ENCODE results near the gene NBEAL1.
"Not testable (repeated sequence)": the region's sequence is repeated elsewhere in the genome, so short reads cannot be mapped to it uniquely, and the experiment has no call there.

The NBEAL1 gene

DNA sequence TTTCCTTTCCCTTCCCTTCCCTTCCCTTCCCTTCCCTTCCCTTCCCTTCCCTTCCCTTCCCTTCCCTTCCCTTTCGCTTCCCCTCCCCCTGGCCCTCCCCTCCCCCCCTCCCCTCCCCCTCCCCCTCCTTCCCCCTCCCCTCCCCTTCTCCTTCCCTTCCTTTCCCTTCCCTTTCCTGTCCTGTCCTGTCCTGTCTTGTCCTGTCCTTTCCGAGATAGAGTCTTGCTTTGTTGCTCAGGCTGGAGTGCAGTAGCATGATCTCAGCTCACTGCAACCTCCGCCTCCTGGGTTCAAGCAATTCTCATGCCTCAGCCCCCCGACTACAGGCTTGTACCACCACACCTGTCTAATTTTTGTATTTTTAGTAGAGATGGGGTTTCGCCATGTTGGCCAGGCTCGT, 24.5 kb downstream of the NBEAL1 start:
- DNase-seq (ENCODE audit: low spot score): not testable (repeated sequence)

DNA sequence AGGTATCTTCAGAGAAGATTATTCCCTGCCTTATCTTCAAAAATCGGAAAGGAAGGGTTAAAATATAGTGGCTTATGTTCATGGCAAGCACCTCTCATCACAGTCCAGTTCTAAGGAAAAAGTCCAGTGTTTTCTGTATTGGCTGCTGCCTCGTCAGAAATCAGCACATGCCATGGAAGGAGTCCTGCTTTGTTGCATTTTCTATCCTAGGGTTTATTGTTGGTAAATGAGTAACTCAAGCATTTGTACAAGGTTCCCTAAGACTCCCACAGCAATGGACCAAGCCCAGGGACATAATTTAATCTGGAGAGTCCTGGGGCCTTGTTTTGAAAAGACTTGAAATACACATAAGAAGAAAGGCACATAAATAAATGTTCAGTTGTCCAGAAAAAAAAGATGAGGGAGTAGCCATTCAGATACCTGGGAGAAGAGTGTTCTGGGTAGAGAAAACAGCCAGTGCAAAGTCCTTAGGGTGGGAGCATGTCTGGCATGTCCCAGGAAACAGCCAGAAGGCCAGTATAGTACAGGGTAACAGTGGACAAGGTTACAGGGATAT, 26.4 kb downstream of the NBEAL1 start:
- no peak for DNase-seq (ENCODE audit: low spot score)

DNA sequence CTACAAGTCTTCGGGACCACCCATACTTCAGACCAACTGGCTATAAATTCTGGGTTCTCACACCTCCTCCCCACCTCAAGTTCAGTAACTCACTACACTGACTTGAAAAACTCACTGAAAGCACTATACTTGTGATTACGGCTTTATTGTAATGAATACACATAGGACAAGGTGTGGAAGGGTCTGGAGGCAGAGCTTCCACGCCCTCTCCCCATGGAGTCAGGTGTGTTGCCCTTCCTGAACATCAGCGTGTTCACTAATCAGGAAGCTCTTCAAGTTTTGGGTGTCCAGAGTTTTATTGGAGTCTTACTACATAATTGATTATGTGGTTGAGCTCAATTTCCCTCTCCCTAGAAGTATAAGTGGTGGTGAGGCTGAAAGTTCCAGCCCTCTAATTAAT, 27.5 kb downstream of the NBEAL1 start:
- no peak for DNase-seq (ENCODE audit: low spot score)

DNA sequence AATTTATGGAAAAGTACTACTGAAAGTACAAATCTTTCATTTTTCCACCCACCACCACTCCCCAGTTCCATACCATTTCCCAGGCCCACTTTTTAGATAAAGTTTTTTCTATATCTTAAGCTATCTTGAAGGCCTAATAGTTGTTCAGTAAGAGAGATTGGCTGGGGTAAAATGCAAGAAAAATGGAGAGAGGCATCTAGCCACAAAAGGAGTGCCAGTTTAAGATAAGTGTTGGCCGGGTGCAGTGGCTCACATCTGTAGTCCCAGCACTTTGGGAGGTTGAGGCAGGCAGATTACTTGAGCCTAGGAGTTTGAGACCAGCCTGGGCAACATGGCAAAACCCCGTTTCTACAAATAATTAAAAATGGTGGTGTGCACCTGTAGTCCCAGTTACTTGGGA, 28.6 kb downstream of the NBEAL1 start:
- no peak for DNase-seq (ENCODE audit: low spot score)

DNA sequence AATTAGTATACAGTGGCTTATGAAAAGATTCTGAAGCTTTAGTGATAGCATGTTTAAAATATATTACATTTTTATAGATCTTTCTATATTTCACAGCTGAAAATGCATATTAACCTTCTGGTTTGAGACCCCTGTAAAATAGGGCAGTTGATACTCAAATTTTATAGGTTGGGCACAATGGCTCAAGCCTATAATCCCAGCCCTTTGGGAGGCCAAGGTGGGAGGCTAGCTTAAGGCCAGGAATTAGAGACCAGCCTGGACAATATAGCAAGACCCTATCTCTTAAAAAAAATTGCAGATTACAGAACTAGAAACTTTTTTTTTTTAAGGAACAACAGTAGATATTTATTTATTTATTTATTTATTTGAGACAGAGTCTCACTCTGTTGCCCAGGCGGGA, 31.2 kb downstream of the NBEAL1 start:
- DNase-seq (ENCODE audit: low spot score): no peak

DNA sequence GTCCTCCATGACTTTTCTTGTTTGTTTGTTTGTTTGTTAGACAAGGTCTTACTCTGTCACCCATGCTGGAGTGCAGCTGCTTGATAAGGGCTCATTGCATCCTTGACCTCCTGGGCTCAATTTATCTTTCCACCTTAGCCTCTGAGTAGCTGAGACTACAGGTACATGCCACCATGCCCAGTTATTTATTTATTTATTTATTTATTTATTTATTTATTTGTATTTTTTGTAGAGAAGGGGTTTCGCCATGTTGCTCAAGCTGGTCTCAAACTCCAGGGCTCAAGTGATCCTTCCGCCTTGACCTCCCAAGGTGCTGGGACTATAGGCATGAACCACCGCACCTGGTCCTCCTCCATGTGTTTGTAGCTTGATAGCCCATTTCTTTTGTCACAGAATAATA, 37.9 kb downstream of the NBEAL1 start:
- DNase-seq (ENCODE audit: low spot score): no peak

DNA sequence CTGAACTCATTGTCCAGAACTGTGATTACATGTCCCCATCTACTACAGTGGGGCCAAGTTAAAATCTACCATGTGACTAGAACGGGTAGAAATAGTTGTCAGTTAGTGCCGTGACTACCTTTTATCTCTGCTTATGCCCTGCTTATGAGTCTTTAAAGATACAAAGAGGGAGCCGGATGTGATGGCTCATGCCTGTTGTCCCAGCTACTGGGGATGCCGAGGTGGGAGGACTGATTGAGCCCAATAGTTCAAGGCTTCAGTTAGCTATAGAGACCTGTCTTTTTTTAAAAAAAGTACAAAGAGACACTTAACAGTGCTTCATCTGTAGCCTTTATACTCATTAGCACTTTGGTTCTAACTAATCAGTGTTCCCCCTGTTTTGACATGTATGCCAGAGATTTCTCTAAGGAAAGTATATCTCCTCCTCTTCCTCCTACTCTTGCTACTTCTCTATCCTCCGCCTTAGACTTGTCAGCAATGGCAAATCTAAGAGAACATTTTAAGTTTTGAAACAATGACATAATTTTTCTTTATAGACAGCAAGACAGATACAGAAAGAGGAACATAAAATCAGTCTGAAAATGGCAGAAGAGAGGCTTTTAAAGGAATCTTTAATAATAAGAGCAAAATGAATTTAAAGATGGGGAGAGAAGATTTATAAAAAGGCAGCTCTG, 45.0 kb downstream of the NBEAL1 start:
- no peak for DNase-seq (ENCODE audit: low spot score)

DNA sequence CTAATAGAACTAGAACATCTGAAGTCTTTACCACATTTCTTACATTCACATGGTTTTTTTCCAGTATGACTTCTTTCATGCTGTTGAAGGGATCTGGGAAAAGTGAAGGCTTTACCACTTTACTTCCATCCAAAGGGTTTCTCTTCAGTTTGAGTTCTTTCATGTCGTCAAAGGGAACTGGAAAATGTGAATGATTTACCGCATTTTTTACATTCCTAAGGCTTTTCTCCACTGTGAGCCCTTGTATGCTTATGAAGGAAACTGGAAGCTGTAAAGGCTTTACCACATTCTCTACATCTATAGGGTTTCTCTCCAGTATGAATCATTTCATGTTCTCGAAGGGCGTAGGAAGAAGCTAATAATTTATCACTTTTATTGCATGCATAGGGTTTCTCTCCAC, 46.7 kb downstream of the NBEAL1 start:
- no peak for DNase-seq (ENCODE audit: low spot score)

DNA sequence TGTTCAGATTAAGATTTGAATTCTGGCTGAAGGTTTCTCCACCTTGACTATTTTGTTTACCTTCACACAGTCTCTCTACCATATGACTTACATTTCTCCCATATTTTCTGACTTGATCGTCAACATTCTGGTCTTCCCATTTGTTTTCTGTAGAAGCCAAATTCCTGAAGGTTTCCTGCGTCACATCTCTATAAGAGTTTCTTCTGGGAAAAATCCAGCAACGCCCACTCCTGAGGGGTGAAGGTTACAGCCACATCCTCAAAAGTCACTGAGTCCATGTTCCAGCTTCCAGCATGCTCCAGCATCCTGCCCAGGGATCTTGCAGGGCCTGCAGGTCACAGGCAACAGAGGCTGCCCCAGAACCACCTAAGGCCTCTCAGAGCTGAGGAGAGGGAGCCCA, 47.5 kb downstream of the NBEAL1 start:
- DNase-seq (ENCODE audit: low spot score): no peak

DNA sequence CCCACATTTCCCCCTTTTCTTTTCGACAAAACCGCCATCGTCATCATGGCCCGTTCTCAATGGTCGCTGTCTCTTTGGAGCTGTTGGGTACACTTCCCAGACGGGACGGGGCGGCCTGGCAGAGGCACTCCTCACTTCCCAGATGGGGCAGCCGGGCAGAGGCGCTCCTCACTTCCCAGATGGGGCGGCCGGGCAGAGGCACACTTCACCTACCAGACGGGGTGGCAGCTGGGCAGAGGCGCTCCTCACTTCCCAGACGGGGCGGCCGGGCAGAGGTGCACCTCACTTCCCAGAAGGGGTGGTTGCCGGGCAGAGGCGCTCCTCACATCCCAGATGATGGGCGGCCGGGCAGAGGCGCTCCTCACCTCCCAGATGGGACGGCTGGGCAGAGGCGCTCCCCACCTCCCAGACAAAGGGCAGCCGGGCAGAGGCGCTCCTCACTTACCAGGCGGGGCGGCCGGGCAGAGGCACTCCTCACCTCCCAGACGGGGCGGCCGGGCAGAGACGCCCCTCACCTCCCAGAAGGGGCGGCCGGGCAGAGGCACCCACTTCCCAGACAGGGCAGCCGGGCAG, 51.9 kb downstream of the NBEAL1 start:
- not testable (repeated sequence) for DNase-seq (ENCODE audit: low spot score)

DNA sequence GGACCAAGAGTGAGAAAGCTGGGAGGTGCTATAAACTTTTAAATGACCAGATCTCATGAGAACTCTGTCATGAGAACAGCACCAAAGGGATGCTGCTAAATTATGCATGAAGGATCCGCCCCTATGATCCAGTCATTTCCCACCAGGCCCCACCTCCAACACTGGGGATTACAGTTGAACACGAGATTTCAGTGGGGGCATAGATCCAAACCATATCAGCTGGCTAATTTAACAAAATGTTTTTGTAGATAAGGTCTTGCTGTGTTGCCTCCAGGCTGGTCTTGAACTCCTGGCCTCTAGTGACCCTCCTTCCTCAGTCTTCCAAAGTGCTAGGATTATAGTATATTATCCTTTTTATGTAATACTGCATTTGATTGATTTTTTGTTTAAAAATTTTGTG, 56.0 kb downstream of the NBEAL1 start:
- no peak for DNase-seq (ENCODE audit: low spot score)

DNA sequence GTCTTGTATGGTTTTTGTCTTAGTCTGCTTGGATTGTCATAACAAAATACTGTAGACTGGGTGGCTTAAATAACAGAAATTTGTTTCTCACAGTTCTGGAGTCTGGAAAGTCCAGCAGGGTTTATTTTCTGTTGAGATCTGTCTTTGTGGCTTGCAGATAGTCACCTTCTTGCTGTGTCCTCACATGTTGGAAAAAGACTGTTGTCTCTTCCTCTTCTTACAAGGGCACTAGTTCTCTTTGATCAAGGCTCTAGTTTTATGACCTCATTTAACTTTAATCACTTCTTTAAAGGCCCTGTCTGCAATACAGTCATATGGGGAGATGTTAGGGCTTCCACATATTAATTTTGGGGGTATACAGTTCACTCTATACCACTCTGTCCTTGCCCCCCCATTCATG, 56.5 kb downstream of the NBEAL1 start:
- no peak for DNase-seq (ENCODE audit: low spot score)

DNA sequence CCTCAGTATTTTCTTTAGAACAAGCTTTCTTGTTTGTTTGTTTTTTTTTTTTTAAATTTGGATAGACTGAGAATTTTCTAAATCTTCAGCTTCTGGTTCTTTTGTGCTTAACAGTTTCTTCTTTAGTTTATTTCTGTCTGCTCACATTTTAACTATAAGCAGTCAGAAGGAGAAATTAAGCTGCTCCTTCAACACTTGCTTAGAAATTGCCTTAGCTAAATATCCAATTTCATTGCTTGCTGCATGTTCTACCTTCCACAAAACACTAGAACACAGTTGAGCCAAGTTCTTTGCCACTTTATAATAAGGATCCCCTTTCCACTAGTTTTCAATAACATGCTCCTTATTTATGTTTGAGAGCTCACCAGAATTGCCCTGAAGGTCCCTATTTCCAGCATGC, 57.7 kb downstream of the NBEAL1 start:
- no peak for DNase-seq (ENCODE audit: low spot score)

DNA sequence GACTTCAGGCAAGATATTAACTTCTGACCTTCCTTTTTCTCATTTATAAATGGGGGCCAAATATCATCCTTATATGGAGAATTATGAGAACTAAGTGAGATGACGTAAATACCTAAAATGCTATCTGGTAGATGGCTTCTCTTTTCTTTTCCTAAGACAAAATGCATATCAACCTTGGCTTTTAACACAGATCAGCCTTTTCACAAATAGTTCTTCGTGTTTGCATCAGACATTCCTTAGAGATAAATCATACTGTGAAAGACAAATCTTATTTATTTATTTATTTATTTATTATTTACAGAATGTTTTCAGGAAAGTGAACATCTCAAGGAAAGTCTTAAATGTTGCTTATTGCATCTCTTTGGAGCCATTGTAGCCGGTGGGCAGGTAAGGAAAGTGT, 62.8 kb downstream of the NBEAL1 start:
- no peak for DNase-seq (ENCODE audit: low spot score)

DNA sequence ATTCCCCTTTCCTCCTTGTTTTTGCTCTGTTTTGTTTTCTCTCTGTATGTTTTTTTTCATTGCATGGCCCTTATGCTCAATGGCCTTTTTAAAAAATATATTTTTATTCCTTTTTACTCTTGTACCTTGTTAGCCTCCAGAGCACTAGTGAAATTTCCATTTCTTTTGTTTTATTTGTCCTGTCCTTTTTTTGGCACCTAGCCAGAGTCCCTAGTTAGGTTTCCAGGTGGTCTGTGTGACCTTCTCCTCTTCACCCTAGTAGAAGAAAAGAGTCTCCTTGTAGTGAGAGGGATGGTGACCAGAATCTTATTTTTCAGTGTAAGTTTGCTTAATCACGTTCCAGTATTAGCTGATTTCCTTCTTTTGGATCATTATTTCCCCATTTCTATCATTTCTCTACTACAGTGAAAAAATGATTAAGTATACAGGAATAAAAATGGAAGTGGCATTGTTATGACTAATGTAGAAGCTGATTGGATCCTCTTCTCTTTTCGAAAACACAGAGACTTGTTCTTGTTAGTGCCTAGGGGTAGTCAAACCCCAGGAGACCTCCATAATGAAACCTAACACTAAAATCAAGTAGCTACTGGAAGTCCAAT, 65.9 kb downstream of the NBEAL1 start:
- no peak for DNase-seq (ENCODE audit: low spot score)

DNA sequence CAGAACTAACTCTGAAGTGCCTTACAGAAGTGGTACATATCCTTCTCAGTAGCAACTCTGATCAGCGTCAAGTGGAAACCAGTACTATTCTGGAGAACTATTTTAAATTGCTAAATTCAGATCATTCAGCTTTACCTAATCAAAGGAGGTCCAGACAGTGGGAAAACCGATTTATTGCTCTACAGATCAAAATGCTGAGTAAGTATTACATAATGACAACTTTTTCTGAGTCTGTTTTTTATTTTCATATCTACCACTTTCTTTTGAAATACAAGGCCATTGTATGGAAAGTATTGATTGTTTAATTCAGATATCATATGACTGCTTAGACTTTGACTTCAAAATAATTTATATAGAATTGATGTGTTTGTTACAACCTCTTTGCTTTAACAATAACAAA, 68.7 kb downstream of the NBEAL1 start:
- DNase-seq (ENCODE audit: low spot score): no peak

DNA sequence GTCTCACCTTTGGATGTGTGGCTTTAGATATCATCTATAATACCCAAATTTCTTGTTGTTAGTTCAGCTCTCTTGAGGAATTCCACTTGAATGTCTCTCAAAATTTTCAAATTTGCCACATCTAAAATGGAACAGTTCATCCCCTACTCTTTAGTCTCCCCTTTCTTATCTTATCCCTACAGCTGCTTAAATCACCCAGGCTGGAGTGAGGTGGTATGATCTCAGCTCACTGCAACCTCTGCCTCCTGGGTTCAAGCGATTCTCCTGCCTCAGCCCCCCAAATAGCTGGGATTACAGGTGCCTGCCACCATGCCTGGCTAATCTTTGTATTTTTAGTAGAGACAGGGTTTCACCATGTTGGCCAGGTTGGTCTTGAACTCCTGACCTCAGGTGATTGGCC, 71.7 kb downstream of the NBEAL1 start:
- DNase-seq (ENCODE audit: low spot score): not testable (repeated sequence)

DNA sequence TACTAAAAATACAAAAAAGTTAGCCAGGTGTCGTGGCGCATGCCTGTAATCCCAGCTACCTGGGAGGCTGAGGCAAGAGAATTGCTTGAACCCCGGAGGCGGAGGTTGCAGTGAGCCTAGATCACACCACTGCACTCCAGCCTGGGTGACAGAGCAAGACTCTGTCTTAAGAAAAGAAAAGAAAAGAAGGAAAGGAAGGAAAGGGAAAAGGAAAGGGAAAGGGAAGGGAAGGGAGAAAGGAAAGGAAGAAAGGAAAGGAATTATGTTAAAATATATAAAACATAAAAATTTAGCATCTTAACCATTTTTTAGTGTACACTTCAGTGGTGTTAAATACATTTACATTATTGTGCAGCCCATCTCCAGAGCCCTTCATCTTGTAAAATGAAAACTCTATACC, 76.0 kb downstream of the NBEAL1 start:
- not testable (repeated sequence) for DNase-seq (ENCODE audit: low spot score)

DNA sequence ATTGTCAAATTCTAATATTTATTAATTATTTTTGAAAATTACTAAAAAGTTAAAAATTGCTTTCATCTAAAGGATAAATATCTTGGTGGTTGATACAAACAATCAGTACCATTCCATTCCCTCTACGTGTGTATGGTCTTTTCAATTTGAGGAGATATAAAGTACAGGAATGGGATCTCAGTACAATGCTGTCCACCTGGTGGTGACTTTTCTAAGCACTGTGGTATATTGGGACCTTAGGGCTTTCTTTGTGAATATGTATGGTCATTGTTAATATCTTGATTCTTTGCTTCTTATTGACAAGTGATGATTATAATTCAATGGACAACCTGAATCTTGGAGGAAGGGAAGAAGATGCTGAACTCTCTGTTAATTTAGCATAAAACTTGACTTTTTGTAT, 83.1 kb downstream of the NBEAL1 start:
- DNase-seq (ENCODE audit: low spot score): no peak

DNA sequence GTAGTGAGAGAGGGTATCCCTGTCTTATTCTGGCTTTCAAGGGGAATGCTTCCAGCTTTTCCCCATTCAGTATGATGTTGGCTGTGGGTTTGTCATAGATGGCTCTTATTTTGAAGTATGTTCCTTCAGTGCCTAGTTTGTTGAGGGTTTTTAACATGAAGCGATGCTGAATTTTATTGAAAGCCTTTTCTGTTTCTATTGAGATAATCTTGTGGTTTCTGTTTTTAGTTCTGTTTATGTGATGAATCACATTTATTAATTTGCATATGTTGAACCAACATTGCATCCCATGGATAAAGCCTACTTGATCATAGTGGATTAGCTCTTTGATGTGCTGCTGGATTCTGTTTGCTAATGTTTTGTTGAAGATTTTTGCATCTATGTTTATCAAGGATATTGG, 87.7 kb downstream of the NBEAL1 start:
- not testable (repeated sequence) for DNase-seq (ENCODE audit: low spot score)

DNA sequence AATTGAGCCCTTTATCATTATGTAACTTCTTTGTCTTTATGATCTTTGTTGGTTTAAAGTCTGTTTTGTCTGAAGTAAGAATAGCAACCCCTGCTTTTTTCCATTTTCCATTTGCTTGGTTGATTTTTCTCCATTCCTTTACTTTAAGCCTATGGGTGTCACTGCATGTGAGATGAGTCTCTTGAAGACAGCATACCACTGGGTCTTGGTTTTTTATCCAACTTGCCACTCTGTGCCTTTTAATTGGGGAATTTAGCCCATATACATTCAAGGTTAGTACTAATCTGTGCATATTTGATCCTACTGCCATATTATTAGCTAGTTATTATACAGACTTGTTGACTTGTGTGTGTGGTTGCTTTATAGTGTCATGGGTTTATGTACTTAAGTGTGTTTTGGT, 89.6 kb downstream of the NBEAL1 start:
- DNase-seq (ENCODE audit: low spot score): no peak

DNA sequence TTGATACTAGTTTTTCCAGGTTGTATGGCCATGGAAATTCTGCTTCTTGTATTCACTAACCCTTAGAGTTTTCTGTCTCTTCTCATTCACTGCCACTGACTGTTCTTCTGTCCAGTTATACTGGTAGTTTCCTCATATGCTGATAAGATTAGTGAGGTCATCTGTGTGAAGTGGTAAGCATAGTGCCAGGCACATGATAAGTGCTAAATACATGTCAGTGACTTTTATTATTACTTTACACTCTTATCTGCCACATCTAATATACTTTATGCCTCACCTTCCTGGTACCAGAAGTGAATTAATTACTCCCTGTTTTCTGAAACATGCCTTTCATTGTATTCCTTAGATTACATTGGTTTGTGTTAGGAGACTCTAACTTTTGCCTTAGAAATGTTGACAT, 91.3 kb downstream of the NBEAL1 start:
- DNase-seq (ENCODE audit: low spot score): no peak

DNA sequence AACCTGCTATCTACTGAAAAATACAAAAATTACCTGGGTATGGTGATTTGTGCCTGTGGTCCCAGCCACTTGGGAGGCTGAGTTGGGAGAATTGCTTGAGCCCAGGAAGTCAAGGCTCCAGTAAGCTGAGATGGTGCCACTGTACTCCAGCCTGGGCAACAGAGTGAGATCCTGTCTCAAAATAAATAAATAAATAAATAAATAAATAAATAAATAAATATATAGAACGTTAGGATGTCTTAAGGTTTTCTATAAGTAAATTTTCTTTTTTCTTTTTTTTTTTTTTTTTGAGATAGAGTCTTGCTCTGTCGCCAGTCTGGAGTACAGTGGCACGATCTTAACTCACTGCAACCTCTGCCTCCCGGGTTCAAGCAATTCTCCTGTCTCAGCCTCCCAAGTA, 95.8 kb downstream of the NBEAL1 start:
- not testable (repeated sequence) for DNase-seq (ENCODE audit: low spot score)

DNA sequence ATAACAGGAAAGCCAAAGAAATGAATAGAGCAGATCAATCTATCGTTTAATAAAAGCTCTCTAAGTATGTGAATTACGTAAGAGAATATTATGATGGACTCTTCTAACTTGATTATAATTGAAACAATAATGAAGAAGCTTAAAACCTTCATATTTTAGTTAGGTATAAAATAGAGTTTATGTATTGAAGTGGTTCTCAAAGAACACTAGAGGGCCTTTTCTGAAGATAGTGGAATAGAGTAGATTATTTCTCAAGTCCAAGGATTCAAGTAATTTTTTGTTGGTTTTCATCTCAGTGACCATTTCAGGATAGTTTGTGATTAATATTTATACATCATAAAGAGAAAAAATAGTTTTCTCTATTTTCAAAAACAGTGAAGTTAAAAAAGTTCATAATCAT, 97.7 kb downstream of the NBEAL1 start:
- DNase-seq (ENCODE audit: low spot score): no peak
